Endothelial cell of umbilical vein (primary cell): ENCODE results near the gene SLC34A1. TPM values are rescaled to one million over a fixed set of nuclear protein-coding genes. Genes with fewer than 3 reads are reported as not detected.

Experiments used
- BruUV-seq: library from RNA; stranded (reverse); fragments of 400-500 nt; replicated peaks from 2 replicates; lab custom pipeline; 2021; lab: Mats Ljungman, UMichigan
- CTCF ChIA-PET: fragments of 300-600, 350-600 bp; sonication (Branson Sonifier 250); formaldehyde crosslinking; loops from one replicate; lab custom pipeline; 2021; ENCODE audit warnings: antibody characterized with exemption, inconsistent platforms; lab: Charles Lee
- POLR2A ChIA-PET: fragments of 300-600, 350-600 bp; sonication (Branson Sonifier 250); formaldehyde crosslinking; loops from one replicate; lab custom pipeline; 2021; ENCODE audit warnings: antibody characterized with exemption, inconsistent platforms; lab: Charles Lee
- DNase-seq: peaks from one replicate; pipeline ENCODE4 v3.0.0-alpha.2; 2011; ENCODE audit warnings: low read depth, low spot score
- FAIRE-seq: peaks from 2 replicates; lab custom pipeline; 2011; peaks lifted over from hg19 to GRCh38; lab: Jason Lieb, UNC
- H2AFZ ChIP-seq: 2 replicates; pipeline ENCODE4 v1.6.0; 2012; ENCODE audit warnings: low read depth, low read length, control low read depth, inconsistent platforms
- H3K27ac ChIP-seq: 2 replicates; pipeline ENCODE4 v1.5.1; 2011; ENCODE audit warnings: low read depth, mild to moderate bottlenecking, control low read depth, low read length, moderate library complexity; ENCODE audit not compliant: insufficient read depth
- H3K27me3 ChIP-seq, 2 experiments: 2 replicates each; pipeline versions ENCODE4 v1.6.0 to v1.6.1; 2011; ENCODE audit warnings: low read length in 2 of 2, mixed read lengths in 1 of 2; ENCODE audit not compliant: control insufficient read depth in 2 of 2, insufficient read depth in 2 of 2
- H3K36me3 ChIP-seq, 2 experiments: 2 replicates in 1 of 2; 3 replicates in 1 of 2; pipeline ENCODE4 v1.5.1; 2011; ENCODE audit warnings: low read length in 2 of 2, mild to moderate bottlenecking in 1 of 2, moderate library complexity in 1 of 2; ENCODE audit not compliant: control insufficient read depth in 2 of 2, insufficient read depth in 2 of 2; ENCODE audit errors: extremely low read depth in 1 of 2
- H3K4me1 ChIP-seq: 3 replicates; pipeline ENCODE4 v1.5.1; 2011; ENCODE audit warnings: mild to moderate bottlenecking, low read length; ENCODE audit not compliant: control insufficient read depth, insufficient read depth; ENCODE audit errors: extremely low read depth
- H3K4me2 ChIP-seq: 2 replicates; pipeline ENCODE4 v1.6.1; 2011; ENCODE audit warnings: low read length, control low read depth, mixed read lengths; ENCODE audit not compliant: insufficient read depth
- H3K4me3 ChIP-seq, 3 experiments: fragments of 200-600 bp in 1 of 3; sonication (generic), shearing (Covaris generic) in 1 of 3; replicated peaks in 1 of 3; 2 replicates each; pipeline ENCODE4 v1.5.1; 2011 to 2016; ENCODE audit warnings: control low read depth in 3 of 3, low read length in 3 of 3, mild to moderate bottlenecking in 2 of 3, inconsistent platforms in 1 of 3, low read depth in 1 of 3, moderate library complexity in 1 of 3; ENCODE audit not compliant: insufficient read depth in 1 of 3
- H3K79me2 ChIP-seq: 2 replicates; pipeline ENCODE4 v1.6.0; 2012; ENCODE audit warnings: low read length, inconsistent platforms; ENCODE audit not compliant: control insufficient read depth, insufficient read depth
- H3K9ac ChIP-seq: replicated peaks from 2 replicates; pipeline ENCODE3; 2011; ENCODE audit warnings: low read length, control low read depth; ENCODE audit not compliant: insufficient read depth; ENCODE audit errors: extremely low read depth
- H3K9me1 ChIP-seq: replicated peaks from 3 replicates; pipeline ENCODE4 v1.6.0; 2011; ENCODE audit warnings: mild to moderate bottlenecking, low read length; ENCODE audit not compliant: control insufficient read depth, insufficient read depth; ENCODE audit errors: extremely low read depth
- H3K9me3 ChIP-seq: replicated peaks from 2 replicates; pipeline ENCODE4 v1.5.1; 2012; ENCODE audit warnings: low read length, inconsistent platforms; ENCODE audit not compliant: control insufficient read depth, insufficient read depth
- H4K20me1 ChIP-seq: replicated peaks from 2 replicates; pipeline ENCODE3; 2011; ENCODE audit warnings: mild to moderate bottlenecking, low read length; ENCODE audit not compliant: control insufficient read depth, insufficient read depth; ENCODE audit errors: extremely low read depth
- CTCF ChIP-seq, 2 donors: IDR thresholded peaks; 1 replicate in 1 of 2; 2 replicates in 1 of 2; pipeline ENCODE4 v1.5.1; 2011; ENCODE audit warnings: low read length in 2 of 2, mild to moderate bottlenecking in 2 of 2, moderate library complexity in 2 of 2, control low read depth in 1 of 2, inconsistent platforms in 1 of 2, low read depth in 1 of 2; ENCODE audit not compliant: insufficient read depth in 1 of 2; ENCODE audit errors: extremely low read depth in 1 of 2
- EZH2 ChIP-seq: IDR thresholded peaks from 2 replicates; pipeline ENCODE4 v1.6.1; 2012; ENCODE audit warnings: borderline replicate concordance, low read depth, mild to moderate bottlenecking, moderate library complexity, low read length, inconsistent platforms; ENCODE audit not compliant: severe bottlenecking
- FOS ChIP-seq: IDR thresholded peaks from 2 replicates; pipeline ENCODE4 v1.6.1; 2011; ENCODE audit warnings: mild to moderate bottlenecking, low read length, moderate library complexity, borderline replicate concordance; ENCODE audit not compliant: insufficient read depth
- GATA2 ChIP-seq: IDR thresholded peaks from 2 replicates; pipeline ENCODE4 v1.7.0; 2011; ENCODE audit warnings: low read depth, mild to moderate bottlenecking, moderate library complexity, mixed read lengths, low read length; ENCODE audit not compliant: insufficient read length, insufficient read depth
- JUN ChIP-seq: IDR thresholded peaks from 2 replicates; pipeline ENCODE4 v1.6.1; 2011; ENCODE audit warnings: borderline replicate concordance, low read depth; ENCODE audit not compliant: insufficient read length, insufficient read depth
- MAX ChIP-seq: IDR thresholded peaks from 2 replicates; pipeline ENCODE4 v1.6.1; 2011; ENCODE audit not compliant: insufficient read depth, insufficient read length
- MYC ChIP-seq: IDR thresholded peaks from one replicate; pipeline ENCODE4 v1.6.1; 2011; ENCODE audit warnings: mild to moderate bottlenecking, low read depth, low read length
- POLR2A ChIP-seq: IDR thresholded peaks from 2 replicates; pipeline ENCODE4 v1.6.1; 2012; ENCODE audit warnings: low read depth, mild to moderate bottlenecking, control low read depth, low read length
- POLR2AphosphoS5 ChIP-seq: IDR thresholded peaks from 2 replicates; pipeline ENCODE4 v1.6.1; 2012; ENCODE audit warnings: low read depth, mild to moderate bottlenecking, control low read depth, low read length, moderate library complexity; ENCODE audit not compliant: insufficient read depth
- dilution Hi-C: fragments of 300-500 bp; cut with MboI; formaldehyde crosslinking; loops from one replicate; pipeline ENCODE4 v1.15.0; 2019; ENCODE audit warnings: low sequenced_read_pairs; ENCODE audit not compliant: extremely low pct_ligation_motif_present
- intact Hi-C: fragments of 100-400 bp; cut with micrococcal nuclease; formaldehyde crosslinking; loops from one replicate; pipeline ENCODE4 v1.10.0; 2022
- polyA plus RNA-seq, 4 experiments: library from polyadenylated mRNA; depleted of rRNA in 3 of 4; stranded (reverse) in 3 of 4; unstranded in 1 of 4; fragments of >200 nt; gene quantifications; 2 replicates each; pipeline versions ENCODE4 v1.2.1 to v1.2.3, GENCODE V29; 2011 to 2012; ENCODE audit warnings: missing spikeins in 1 of 4
- total RNA-seq: library from RNA; stranded (reverse); gene quantifications from 2 replicates; pipeline ENCODE4 v1.2.3, GENCODE V29; 2021

Gene SLC34A1
- total and polyA plus RNA-seq, 2 donors (not counting 3 experiments of a cell fraction or from before 2014, with no cell fraction given): not detected

GRCh38 chr5:177373806-177374205 is 10.4 kb upstream of the SLC34A1 start:
- no peak overlapping the region for H2AFZ ChIP-seq
- no peaks in the 10 kb centered on the region for H3K9me3 ChIP-seq
- H3K9ac ChIP-seq: no peak overlapping the region
- no peak overlapping the region for H3K4me2 ChIP-seq
- POLR2A ChIA-PET: no interaction called here
- no peak overlapping the region for H3K27ac ChIP-seq
- H3K4me1 ChIP-seq: peaks cover 15% of the 10 kb centered on the region
- no peaks in the 10 kb centered on the region for H3K79me2 ChIP-seq
- CTCF ChIA-PET: interaction anchor here (0.8 to 5.8 kb wide), 4 partner anchors 9 to 55 kb away, joined by 3 to 64 read pairs (median 3); no protein-coding TSS in a partner anchor
- no peak for DNase-seq
- no peak overlapping the region for H3K4me3 ChIP-seq
- no peak for TF ChIP-seq POLR2A
- TF ChIP-seq FOS: no peak
- TF ChIP-seq GATA2: no peak
- no peak for TF ChIP-seq POLR2AphosphoS5
- no peak for TF ChIP-seq EZH2
- TF ChIP-seq CTCF (IDR thresholded peaks at IDR 0.05; ENCODE audit: extremely low read depth in 1 of 2, insufficient read depth in 1 of 2, low read depth in 1 of 2, low read length in 2 of 2): no peak
- no peak for TF ChIP-seq MYC
- TF ChIP-seq MAX: no peak
- no peak for TF ChIP-seq JUN
- BruUV-seq: no TSS peak
- H3K9me1 ChIP-seq: no peaks in the 10 kb centered on the region
- H4K20me1 ChIP-seq: no peaks in the 10 kb centered on the region
- intact Hi-C loops (no loop called here), dilution Hi-C loops (no loop called here)
- FAIRE-seq: no peak
- H3K36me3 ChIP-seq: no peaks in the 10 kb centered on the region
- H3K27me3 ChIP-seq: no peaks in the 10 kb centered on the region
